OCI-LY1 (cell line): Measurements from ENCODE around the gene MTREX.

Experiments used
- H2AFZ ChIP-seq: fragments of 200-600 bp; sonication (generic), shearing (Covaris generic); 2 replicates; pipeline ENCODE4 v1.6.0; 2014; ENCODE audit warnings: antibody characterized with exemption, mild to moderate bottlenecking, low read length
- H3F3A ChIP-seq: fragments of 200-600 bp; sonication (generic), shearing (Covaris generic); 2 replicates; pipeline ENCODE4 v1.6.0; 2014; ENCODE audit warnings: mild to moderate bottlenecking, antibody characterized with exemption, low read length, moderate library complexity; ENCODE audit not compliant: insufficient read depth
- H3K27ac ChIP-seq: fragments of 200-600 bp; sonication (generic); 2 replicates; pipeline ENCODE4 v1.5.1; 2014; ENCODE audit warnings: low read length, mixed run types, mild to moderate bottlenecking, low read depth; ENCODE audit not compliant: poor library complexity, severe bottlenecking
- H3K27me3 ChIP-seq: fragments of 200-600 bp; sonication (generic); 2 replicates; pipeline ENCODE4 v1.6.0; 2014; ENCODE audit warnings: antibody characterized with exemption, mild to moderate bottlenecking, low read length, moderate library complexity; ENCODE audit not compliant: insufficient read depth
- H3K36me3 ChIP-seq: fragments of 200-600 bp; sonication (generic); 2 replicates; pipeline ENCODE4 v1.6.1; 2014; ENCODE audit warnings: mild to moderate bottlenecking, antibody characterized with exemption, low read length, moderate library complexity, mixed read lengths; ENCODE audit not compliant: insufficient read depth
- H3K4me1 ChIP-seq: fragments of 200-600 bp; sonication (generic); 2 replicates; pipeline ENCODE4 v1.5.1; 2014; ENCODE audit warnings: mild to moderate bottlenecking, low read length, moderate library complexity; ENCODE audit not compliant: insufficient read depth, severe bottlenecking
- H3K4me2 ChIP-seq: fragments of 200-600 bp; sonication (generic), shearing (Covaris generic); 2 replicates; pipeline ENCODE4 v1.6.1; 2014; ENCODE audit warnings: low read length
- H3K4me3 ChIP-seq: fragments of 200-600 bp; sonication (generic); 2 replicates; pipeline ENCODE4 v1.5.1; 2014; ENCODE audit warnings: low read length, low read depth, mild to moderate bottlenecking, mixed read lengths; ENCODE audit not compliant: poor library complexity, severe bottlenecking
- H3K79me2 ChIP-seq: fragments of 200-600 bp; shearing (Covaris generic); 2 replicates; pipeline ENCODE4 v1.6.1; 2016; ENCODE audit warnings: mixed run types, low read length, mixed read lengths; ENCODE audit not compliant: insufficient read depth
- H3K9ac ChIP-seq: fragments of 200-600 bp; sonication (generic), shearing (Covaris generic); 2 replicates; pipeline ENCODE4 v1.6.1; 2014; ENCODE audit warnings: mild to moderate bottlenecking, low read length, mixed read lengths
- H3K9me2 ChIP-seq: fragments of 200-600 bp; sonication (generic), shearing (Covaris generic); 2 replicates; pipeline ENCODE4 v1.6.1; 2014; ENCODE audit warnings: low read depth, mild to moderate bottlenecking, low read length, mixed read lengths
- H3K9me3 ChIP-seq: fragments of 200-600 bp; shearing (Covaris generic); 2 replicates; pipeline ENCODE4 v1.6.1; 2014; ENCODE audit warnings: low read length, mixed read lengths
- H4K20me1 ChIP-seq: fragments of 200-600 bp; sonication (generic), shearing (Covaris generic); 2 replicates; pipeline ENCODE4 v1.6.0; 2016; ENCODE audit warnings: mild to moderate bottlenecking, low read length; ENCODE audit not compliant: insufficient read depth
- EZH2 ChIP-seq: fragments of 200-600 bp; sonication (generic), shearing (Covaris generic); IDR thresholded peaks from 2 replicates; pipeline ENCODE4 v1.8.0; 2017; ENCODE audit warnings: borderline replicate concordance, mixed run types, mild to moderate bottlenecking, antibody characterized with exemption, low read length, moderate library complexity, mixed read lengths
- TF ChIP-seq, protein P1 (sequence below): fragments of 200-600 bp; sonication (generic), shearing (Covaris generic); IDR thresholded peaks from 2 replicates; pipeline ENCODE4 v1.5.1; 2017; ENCODE audit warnings: mild to moderate bottlenecking, antibody characterized with exemption, low read length, moderate library complexity, mixed read lengths

MTREX gene

DNA sequence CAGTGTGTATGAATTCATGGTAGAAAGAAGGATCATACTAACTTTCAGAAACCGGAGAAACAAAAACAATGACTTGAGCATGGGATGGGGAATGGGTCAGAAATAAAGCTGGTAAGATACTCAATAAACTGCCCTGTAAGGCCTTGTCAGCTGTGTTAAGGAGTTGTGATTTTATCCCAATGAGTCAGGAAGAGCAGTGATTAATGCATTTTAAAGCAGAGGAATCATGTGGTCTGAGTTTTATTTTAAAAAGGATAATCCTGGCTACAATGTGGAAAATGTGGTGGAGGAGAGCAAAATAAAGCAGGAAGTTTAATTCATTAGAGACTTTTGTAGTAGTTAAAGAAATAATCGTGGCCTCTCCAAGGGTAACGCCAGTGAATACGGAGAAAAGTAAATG is 29.0 kb upstream of the MTREX start:
- no peak for TF ChIP-seq EZH2
- TF ChIP-seq, protein P1, sequence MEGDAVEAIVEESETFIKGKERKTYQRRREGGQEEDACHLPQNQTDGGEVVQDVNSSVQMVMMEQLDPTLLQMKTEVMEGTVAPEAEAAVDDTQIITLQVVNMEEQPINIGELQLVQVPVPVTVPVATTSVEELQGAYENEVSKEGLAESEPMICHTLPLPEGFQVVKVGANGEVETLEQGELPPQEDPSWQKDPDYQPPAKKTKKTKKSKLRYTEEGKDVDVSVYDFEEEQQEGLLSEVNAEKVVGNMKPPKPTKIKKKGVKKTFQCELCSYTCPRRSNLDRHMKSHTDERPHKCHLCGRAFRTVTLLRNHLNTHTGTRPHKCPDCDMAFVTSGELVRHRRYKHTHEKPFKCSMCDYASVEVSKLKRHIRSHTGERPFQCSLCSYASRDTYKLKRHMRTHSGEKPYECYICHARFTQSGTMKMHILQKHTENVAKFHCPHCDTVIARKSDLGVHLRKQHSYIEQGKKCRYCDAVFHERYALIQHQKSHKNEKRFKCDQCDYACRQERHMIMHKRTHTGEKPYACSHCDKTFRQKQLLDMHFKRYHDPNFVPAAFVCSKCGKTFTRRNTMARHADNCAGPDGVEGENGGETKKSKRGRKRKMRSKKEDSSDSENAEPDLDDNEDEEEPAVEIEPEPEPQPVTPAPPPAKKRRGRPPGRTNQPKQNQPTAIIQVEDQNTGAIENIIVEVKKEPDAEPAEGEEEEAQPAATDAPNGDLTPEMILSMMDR = no peak
- no peaks in the 10 kb centered on the region for H3K4me1 ChIP-seq
- no peaks in the 10 kb centered on the region for H3K9me2 ChIP-seq
- H3K4me2 ChIP-seq = no peak overlapping the region
- H3K4me3 ChIP-seq = no peak overlapping the region
- H3K79me2 ChIP-seq = no peaks in the 10 kb centered on the region
- no peaks in the 10 kb centered on the region for H3F3A ChIP-seq
- no peaks in the 10 kb centered on the region for H3K9me3 ChIP-seq
- peaks cover 78% of the 10 kb centered on the region for H3K36me3 ChIP-seq
- no peaks in the 10 kb centered on the region for H3K27me3 ChIP-seq
- H4K20me1 ChIP-seq = no peaks in the 10 kb centered on the region
- no peak overlapping the region for H2AFZ ChIP-seq
- no peak overlapping the region for H3K27ac ChIP-seq
- no peak overlapping the region for H3K9ac ChIP-seq

DNA sequence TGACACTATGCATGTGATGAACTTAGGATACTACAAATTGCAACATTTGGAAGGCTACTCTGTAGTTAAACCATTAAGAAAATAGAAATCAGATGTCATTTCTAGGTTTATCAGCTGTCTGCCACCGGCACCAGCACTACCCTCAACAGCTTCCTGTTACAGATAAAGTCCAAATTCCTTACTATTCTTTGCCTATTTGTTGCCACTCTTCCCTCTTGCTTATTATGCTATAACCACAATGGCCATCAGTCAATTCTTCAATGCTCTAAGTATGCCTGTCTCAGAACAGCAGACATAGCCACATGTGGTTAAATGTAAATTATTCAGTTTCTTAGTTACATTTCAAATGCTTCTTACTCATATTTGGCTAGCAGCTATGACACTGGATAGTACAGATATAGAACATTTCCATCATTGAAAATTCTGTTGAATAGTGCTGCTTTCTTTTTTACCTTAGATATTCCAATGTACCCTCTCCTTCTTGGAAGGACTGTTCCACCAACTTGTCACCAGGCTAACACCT is 21.3 kb upstream of the MTREX start:
- Histone ChIP-seq H3K27ac (no peak overlapping the region), H3K4me2 (no peak overlapping the region), H3K9me3 (no peaks in the 10 kb centered on the region), H3K79me2 (no peaks in the 10 kb centered on the region), H3K9me2 (no peaks in the 10 kb centered on the region), H3K27me3 (no peaks in the 10 kb centered on the region), H3F3A (no peaks in the 10 kb centered on the region), H3K36me3 (peaks cover 81% of the 10 kb centered on the region), H2AFZ (no peak overlapping the region), H3K9ac (no peak overlapping the region), H3K4me1 (no peaks in the 10 kb centered on the region), H4K20me1 (no peaks in the 10 kb centered on the region), H3K4me3 (no peak overlapping the region)
- no peak for TF ChIP-seq EZH2
- TF ChIP-seq, protein P1 = no peak

DNA sequence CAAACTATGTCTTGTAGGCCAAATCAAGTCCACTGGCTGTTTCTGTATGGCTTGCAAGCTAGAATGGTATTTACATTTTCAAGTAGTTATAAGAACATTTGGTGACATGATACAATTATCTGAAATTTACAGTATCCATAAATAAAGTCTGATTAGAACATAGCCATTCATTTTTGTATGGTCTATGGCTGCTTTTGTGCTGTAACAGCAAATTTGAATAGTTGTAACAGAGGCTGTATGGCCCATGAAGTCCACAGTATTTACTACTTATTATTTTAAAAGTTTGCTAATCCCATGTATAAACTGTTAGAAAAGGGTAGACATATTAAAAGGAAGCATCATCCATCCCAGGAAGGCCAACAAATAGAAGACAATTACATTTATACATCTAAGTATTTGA is 18.0 kb upstream of the MTREX start:
- Histone ChIP-seq H3K9me2 (no peaks in the 10 kb centered on the region), H3F3A (no peaks in the 10 kb centered on the region), H3K79me2 (no peaks in the 10 kb centered on the region), H3K4me3 (no peak overlapping the region), H3K4me2 (no peak overlapping the region), H3K27me3 (no peaks in the 10 kb centered on the region), H4K20me1 (no peaks in the 10 kb centered on the region), H3K36me3 (peaks cover 89% of the 10 kb centered on the region), H3K9ac (no peak overlapping the region), H3K4me1 (no peaks in the 10 kb centered on the region), H3K27ac (no peak overlapping the region), H3K9me3 (no peaks in the 10 kb centered on the region), H2AFZ (no peak overlapping the region)
- TF ChIP-seq, protein P1 = no peak
- TF ChIP-seq EZH2 = no peak
